IPS-NIHi7 (cell line): Measurements from ENCODE around the gene LRRC4C.
"Not testable (repeated sequence)": the region's sequence is repeated elsewhere in the genome, so short reads cannot be mapped to it uniquely, and the experiment has no call there.

Experiments
- DNase-seq: peaks from one replicate; pipeline ENCODE4 v3.0.0; 2012; ENCODE audit warnings: mixed read lengths; ENCODE audit errors: extremely low spot score

LRRC4C gene

GRCh38 chr11:40235841-40236240 is 1223.6 kb downstream of the LRRC4C start:
- DNase-seq = no peak

GRCh38 chr11:40230821-40231220 is 1228.6 kb downstream of the LRRC4C start:
- DNase-seq = no peak

- no peak for DNase-seq
These were observed 1230.8 kb downstream of the LRRC4C start for GRCh38 chr11:40228662-40229061.

GRCh38 chr11:40227730-40228129 is 1231.7 kb downstream of the LRRC4C start:
- DNase-seq = no peak

- DNase-seq = no peak
These were observed 1232.8 kb downstream of the LRRC4C start for GRCh38 chr11:40226654-40227053.

- DNase-seq = no peak
These were observed 1235.7 kb downstream of the LRRC4C start for GRCh38 chr11:40223596-40224330.

- DNase-seq = no peak
These were observed 1240.1 kb downstream of the LRRC4C start for GRCh38 chr11:40219401-40219800.

- DNase-seq = no peak
These were observed 1243.9 kb downstream of the LRRC4C start for GRCh38 chr11:40215556-40215955.

- DNase-seq = no peak
These were observed 1252.0 kb downstream of the LRRC4C start for GRCh38 chr11:40207416-40207815.

GRCh38 chr11:40204228-40204627 is 1255.2 kb downstream of the LRRC4C start:
- no peak for DNase-seq

GRCh38 chr11:40203606-40204005 is 1255.8 kb downstream of the LRRC4C start:
- DNase-seq = no peak

- no peak for DNase-seq
These were observed 1256.7 kb downstream of the LRRC4C start for GRCh38 chr11:40202589-40203270.

- DNase-seq = not testable (repeated sequence)
These were observed 1266.9 kb downstream of the LRRC4C start for GRCh38 chr11:40192590-40192989.

GRCh38 chr11:40190294-40190693 is 1269.2 kb downstream of the LRRC4C start:
- DNase-seq = no peak

- no peak for DNase-seq
These were observed 1270.6 kb downstream of the LRRC4C start for GRCh38 chr11:40188848-40189247.

GRCh38 chr11:40187295-40187694 is 1272.2 kb downstream of the LRRC4C start:
- no peak for DNase-seq

GRCh38 chr11:40186437-40187263 is 1272.8 kb downstream of the LRRC4C start:
- DNase-seq = no peak

GRCh38 chr11:40185793-40186192 is 1273.7 kb downstream of the LRRC4C start:
- DNase-seq = no peak

- DNase-seq = no peak
These were observed 1276.1 kb downstream of the LRRC4C start for GRCh38 chr11:40183073-40184064.

- no peak for DNase-seq
These were observed 1279.9 kb downstream of the LRRC4C start for GRCh38 chr11:40179541-40179940.

- no peak for DNase-seq
These were observed 1281.0 kb downstream of the LRRC4C start for GRCh38 chr11:40178470-40178869.
